ENCODE measurements around the gene CDH13. TPM values are rescaled to one million over a fixed set of nuclear protein-coding genes. Genes with fewer than 3 reads are reported as not detected.

The CDH13 gene
- total RNA-seq, 4 donors from 2014 or later = 3.4 to 14.8 (median 6.5) TPM

DNA sequence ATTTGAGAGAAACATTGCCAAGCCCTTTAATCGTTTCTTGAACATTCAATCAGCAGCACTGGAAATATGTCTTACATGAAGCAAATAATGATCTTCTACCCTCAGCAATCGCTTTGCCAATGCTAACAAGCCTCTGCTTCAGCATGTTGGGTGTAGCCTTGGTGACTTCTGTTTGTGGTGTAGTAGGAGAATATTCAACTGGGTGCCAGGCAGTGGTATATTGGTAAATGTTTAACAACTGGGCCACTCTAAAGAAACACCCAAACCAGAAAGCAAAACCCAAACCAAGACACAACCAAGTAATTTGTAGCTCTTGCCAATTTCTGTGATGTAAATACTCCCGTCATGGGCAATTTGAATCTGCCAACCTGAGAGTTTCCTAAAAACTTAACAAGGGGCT lies 9.7 kb downstream of the CDH13 start:
- 86 to 91% methylated on average over 3 of the region's 3 CpGs for WGBS, 2 donors
- H3K4me3 ChIP-seq (replicated peaks in 1 of 3) = no peak overlapping the region
- DNase-seq = no peak
- H3K27me3 ChIP-seq = no peaks in the 10 kb centered on the region
- no peaks in the 10 kb centered on the region for H3K9me3 ChIP-seq
- intact Hi-C loops (cut with DNase I) = no loop called here
- no peaks in the 10 kb centered on the region for H3K4me1 ChIP-seq
- no peaks in the 10 kb centered on the region for H3K36me3 ChIP-seq
- TF ChIP-seq, protein P1, sequence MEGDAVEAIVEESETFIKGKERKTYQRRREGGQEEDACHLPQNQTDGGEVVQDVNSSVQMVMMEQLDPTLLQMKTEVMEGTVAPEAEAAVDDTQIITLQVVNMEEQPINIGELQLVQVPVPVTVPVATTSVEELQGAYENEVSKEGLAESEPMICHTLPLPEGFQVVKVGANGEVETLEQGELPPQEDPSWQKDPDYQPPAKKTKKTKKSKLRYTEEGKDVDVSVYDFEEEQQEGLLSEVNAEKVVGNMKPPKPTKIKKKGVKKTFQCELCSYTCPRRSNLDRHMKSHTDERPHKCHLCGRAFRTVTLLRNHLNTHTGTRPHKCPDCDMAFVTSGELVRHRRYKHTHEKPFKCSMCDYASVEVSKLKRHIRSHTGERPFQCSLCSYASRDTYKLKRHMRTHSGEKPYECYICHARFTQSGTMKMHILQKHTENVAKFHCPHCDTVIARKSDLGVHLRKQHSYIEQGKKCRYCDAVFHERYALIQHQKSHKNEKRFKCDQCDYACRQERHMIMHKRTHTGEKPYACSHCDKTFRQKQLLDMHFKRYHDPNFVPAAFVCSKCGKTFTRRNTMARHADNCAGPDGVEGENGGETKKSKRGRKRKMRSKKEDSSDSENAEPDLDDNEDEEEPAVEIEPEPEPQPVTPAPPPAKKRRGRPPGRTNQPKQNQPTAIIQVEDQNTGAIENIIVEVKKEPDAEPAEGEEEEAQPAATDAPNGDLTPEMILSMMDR (IDR thresholded peaks at IDR 0.05) = no peak
- no peak for TF ChIP-seq POLR2A (IDR thresholded peaks at IDR 0.05)
- no peak overlapping the region for H3K27ac ChIP-seq

DNA sequence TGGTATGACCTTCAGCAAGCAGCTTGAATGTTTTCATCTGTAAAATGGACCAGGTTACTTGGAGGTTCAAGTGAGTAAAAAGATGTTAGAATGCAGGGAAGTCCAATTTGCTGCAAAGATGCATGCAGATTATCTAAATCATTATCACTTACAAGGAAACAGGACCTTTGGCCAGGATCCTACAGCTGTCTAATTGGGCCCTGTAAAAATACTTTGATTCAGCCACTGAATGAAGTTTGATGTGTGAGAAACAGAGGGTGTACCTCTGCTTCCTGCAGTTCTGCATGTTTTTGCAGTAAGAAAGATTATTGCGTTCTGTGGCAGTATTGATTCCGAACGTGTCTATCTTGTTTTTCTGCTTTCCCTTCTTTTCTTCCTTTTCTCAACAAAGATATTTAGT lies 10.2 kb downstream of the CDH13 start:
- H3K27me3 ChIP-seq = no peaks in the 10 kb centered on the region
- no peaks in the 10 kb centered on the region for H3K36me3 ChIP-seq
- WGBS, 2 donors = 92 to 93% methylated on average over 3 of the region's 3 CpGs
- intact Hi-C loops (cut with DNase I) = no loop called here
- no peak overlapping the region for H3K4me3 ChIP-seq (replicated peaks in 1 of 3)
- no peaks in the 10 kb centered on the region for H3K4me1 ChIP-seq
- DNase-seq = no peak
- H3K9me3 ChIP-seq = no peaks in the 10 kb centered on the region
- TF ChIP-seq, protein P1 (IDR thresholded peaks at IDR 0.05) = no peak
- TF ChIP-seq POLR2A (IDR thresholded peaks at IDR 0.05) = no peak
- no peak overlapping the region for H3K27ac ChIP-seq

DNA sequence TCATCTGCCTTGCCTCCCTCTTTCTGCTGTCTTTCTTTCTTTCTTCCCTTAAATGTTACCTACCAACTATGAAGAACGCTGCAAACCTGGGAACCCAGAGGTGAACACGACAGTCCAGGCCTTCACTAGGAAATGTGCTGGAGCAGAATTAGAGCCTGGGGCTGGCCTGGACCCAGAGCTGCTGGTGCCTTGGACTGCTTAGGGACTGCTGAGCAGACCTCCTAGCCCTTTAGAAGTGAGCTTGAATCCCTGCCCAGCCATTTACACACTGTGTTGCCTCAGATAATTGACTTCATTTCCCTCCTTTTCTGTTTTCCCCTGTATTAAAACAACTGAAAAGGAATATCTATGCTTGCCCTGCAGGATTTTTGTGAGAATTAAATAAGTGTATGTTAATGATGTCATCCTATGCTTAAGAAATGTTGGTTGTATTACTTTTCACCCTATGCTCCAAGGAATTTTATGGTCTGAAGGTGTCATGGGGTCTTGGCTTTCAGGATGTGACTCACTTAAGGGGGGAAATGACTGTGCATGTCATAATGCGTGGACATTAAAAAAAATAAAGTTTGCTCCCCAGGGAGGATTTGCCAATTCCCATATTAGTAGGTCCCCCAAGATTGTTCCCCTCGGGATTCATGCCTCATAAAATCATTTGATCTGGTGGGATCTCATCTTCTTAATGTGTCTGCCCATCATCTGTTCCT lies 11.5 kb downstream of the CDH13 start:
- intact Hi-C loops (cut with DNase I) = no loop called here
- TF ChIP-seq POLR2A (IDR thresholded peaks at IDR 0.05) = no peak
- TF ChIP-seq, protein P1 (IDR thresholded peaks at IDR 0.05) = no peak
- H3K27me3 ChIP-seq = no peaks in the 10 kb centered on the region
- H3K4me3 ChIP-seq (replicated peaks in 1 of 3) = no peak overlapping the region
- WGBS, 2 donors = 81 to 83% methylated on average over 4 of the region's 4 CpGs
- no peak for DNase-seq
- no peaks in the 10 kb centered on the region for H3K36me3 ChIP-seq
- no peaks in the 10 kb centered on the region for H3K4me1 ChIP-seq
- no peaks in the 10 kb centered on the region for H3K9me3 ChIP-seq
- H3K27ac ChIP-seq = no peak overlapping the region

DNA sequence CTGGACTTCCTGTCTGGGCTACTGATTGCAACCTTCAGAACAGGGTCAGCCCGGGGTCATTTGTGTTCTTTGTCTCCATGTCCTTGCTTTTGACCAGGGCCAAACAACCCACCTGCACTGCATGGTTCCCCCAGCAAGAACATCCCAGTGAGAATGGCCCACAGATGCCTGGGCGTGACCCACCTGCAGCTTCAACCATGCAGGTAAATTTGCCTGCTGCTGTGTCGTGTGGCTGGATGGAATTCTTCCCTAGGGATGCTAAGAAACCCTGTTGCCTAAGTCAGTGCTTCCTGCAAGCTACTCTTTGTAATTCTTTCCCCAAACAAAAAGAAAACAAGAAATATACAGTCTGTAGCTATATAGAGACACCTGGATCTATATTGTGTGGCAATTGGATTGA lies 12.5 kb downstream of the CDH13 start:
- intact Hi-C loops (cut with DNase I) = no loop called here
- no peaks in the 10 kb centered on the region for H3K4me1 ChIP-seq
- TF ChIP-seq POLR2A (IDR thresholded peaks at IDR 0.05) = no peak
- H3K9me3 ChIP-seq = no peaks in the 10 kb centered on the region
- H3K4me3 ChIP-seq (replicated peaks in 1 of 3) = no peak overlapping the region
- no peaks in the 10 kb centered on the region for H3K27me3 ChIP-seq
- DNase-seq = no peak
- no peak overlapping the region for H3K27ac ChIP-seq
- H3K36me3 ChIP-seq = no peaks in the 10 kb centered on the region
- WGBS, 2 donors = 61 to 88% methylated on average over 3 of the region's 3 CpGs

DNA sequence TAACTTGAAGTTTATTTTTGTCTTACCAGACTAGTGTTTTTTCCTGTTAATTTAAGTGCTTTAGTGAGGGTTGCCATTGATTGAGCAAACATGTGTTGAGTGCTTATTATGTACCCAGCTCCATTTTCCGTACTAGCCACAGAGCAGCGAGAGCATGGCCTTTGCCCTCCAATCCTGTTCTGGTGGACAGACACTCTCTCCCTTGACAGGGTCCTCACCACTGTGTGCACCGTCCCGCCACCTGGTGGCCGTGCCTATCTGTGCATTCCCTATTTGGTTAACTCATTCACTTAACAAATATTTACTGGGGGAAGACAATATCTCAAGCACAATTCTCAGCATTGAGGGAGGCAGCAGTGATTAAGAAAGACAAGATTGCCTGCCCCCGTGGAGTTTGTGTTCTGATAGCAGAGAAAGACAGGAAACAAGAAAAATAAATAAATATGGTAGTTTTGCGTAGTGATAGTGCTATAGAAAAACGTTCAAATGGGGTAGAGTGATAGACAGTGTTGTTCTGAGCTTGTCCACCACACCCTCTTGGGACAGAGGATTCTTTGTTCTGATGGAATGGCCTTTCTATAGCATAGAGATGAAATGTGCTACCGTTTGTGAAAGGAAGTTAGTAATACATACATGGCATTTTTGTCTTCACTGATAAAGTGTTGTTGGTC lies 13.0 kb downstream of the CDH13 start:
- TF ChIP-seq, protein P1 (IDR thresholded peaks at IDR 0.05) = peak in 5 of 6 experiments; percentile 34 to 80 (median 57)
- no peak for TF ChIP-seq POLR2A (IDR thresholded peaks at IDR 0.05)
- 30 to 34% methylated on average over 9 of the region's 9 CpGs for WGBS, 2 donors

More for the DNA sequence above, 13.0 kb downstream of the CDH13 start:
- Histone ChIP-seq H3K4me3 (replicated peaks in 1 of 3) (no peak overlapping the region), H3K4me1 (no peaks in the 10 kb centered on the region), H3K9me3 (no peaks in the 10 kb centered on the region), H3K36me3 (no peaks in the 10 kb centered on the region), H3K27ac (no peak overlapping the region), H3K27me3 (no peaks in the 10 kb centered on the region)
- peak; percentile 59 to 63 for DNase-seq
- intact Hi-C loops (cut with DNase I) = no loop called here

Data from thyroid gland (tissue), 4 donors.